GM12873 (cell line): ENCODE measurements around the gene MTMR10.

ENCODE experiments used
- TF ChIP-seq, protein P1 (sequence below): IDR thresholded peaks from 2 replicates; pipeline ENCODE4 v1.5.1; 2012; ENCODE audit warnings: low read depth, mild to moderate bottlenecking, moderate library complexity, low read length, control low read depth; ENCODE audit not compliant: insufficient read depth; ENCODE audit errors: missing control alignments

MTMR10 gene

DNA sequence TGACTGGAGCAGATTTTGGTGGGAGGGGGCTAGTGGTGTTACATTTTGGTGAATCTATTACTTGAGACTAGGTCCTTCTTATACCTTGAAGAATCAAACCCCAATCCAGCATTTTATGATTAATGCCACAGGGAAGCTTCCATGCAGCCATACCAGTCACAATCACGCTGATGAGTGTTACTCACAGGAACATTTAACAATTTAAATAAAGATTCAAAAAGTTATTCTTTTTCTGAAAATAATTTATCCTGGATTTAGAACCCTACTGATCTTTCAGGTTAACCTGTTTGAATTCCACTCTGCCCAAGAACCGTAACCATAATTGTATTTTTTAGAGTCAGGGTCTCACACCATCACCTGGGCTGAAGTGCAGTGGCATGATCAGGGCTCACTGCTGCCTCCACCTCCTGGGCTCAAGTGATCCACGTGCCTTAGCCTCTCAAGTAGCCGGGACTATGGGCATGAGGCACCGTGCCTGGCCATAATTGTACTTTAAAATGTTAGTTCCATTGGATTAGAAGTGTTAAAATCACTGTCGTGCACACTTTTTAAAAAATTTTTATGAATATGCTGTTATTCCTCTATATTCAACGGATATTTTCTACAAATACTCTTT, 929 bp upstream of the MTMR10 start:
- TF ChIP-seq, protein P1, sequence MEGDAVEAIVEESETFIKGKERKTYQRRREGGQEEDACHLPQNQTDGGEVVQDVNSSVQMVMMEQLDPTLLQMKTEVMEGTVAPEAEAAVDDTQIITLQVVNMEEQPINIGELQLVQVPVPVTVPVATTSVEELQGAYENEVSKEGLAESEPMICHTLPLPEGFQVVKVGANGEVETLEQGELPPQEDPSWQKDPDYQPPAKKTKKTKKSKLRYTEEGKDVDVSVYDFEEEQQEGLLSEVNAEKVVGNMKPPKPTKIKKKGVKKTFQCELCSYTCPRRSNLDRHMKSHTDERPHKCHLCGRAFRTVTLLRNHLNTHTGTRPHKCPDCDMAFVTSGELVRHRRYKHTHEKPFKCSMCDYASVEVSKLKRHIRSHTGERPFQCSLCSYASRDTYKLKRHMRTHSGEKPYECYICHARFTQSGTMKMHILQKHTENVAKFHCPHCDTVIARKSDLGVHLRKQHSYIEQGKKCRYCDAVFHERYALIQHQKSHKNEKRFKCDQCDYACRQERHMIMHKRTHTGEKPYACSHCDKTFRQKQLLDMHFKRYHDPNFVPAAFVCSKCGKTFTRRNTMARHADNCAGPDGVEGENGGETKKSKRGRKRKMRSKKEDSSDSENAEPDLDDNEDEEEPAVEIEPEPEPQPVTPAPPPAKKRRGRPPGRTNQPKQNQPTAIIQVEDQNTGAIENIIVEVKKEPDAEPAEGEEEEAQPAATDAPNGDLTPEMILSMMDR = no peak

DNA sequence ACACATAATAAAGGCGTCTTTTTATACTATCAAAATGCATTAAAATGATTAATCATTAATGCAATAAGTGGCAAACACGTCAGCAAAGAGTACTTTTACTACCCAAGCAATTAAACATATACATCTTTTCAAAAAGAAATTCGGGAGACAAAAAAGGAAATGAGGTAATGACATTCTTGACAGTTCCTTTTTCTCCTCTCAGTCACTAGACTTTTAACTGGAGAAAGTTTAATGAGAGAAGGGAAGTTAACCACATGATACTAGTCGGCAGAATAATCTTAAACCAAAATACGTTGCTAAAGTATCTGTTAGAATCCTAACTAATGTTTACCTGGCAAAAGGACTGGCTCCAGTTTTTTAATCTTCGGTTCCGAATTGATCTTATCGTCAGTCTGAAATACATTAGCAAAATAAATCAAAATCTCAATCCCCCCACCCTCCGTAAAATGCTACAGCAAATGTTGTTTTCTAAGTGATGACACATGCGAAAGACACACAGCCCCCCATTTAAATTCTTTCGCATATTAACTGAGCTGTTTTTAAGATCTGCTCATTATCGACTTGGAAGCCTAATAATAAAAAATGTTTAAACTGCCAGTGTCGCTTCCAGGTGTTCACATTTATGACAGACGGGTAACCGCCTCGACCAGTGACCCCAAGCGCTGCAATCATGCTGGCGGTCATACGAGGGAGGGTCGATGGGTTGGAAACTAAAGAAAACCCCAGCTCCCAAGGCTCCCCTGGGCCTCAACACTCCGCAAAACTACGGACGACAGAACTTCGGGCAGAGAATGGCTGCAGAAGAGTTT, 778 bp downstream of the MTMR10 start:
- TF ChIP-seq, protein P1 = no peak

DNA sequence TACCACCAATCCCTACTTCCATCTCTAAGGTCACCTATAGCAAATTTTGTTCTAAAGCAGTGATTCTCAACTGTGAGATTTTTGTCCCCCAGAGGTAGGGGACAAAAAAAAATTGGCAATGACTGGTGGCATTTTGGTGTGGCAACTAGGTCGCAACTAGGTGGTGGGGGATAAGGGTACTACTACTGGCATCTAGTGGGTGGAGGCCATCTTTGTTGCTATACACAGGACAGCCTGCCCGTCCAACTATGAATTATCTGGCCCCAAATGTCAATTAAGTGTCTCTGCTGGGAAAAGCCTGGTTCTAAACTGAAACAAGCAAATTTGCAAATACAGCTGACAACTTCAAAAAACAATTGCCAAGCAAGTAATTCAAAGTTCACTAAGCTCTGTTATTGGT, 1.4 kb downstream of the MTMR10 start:
- TF ChIP-seq, protein P1 = peak; percentile 18

DNA sequence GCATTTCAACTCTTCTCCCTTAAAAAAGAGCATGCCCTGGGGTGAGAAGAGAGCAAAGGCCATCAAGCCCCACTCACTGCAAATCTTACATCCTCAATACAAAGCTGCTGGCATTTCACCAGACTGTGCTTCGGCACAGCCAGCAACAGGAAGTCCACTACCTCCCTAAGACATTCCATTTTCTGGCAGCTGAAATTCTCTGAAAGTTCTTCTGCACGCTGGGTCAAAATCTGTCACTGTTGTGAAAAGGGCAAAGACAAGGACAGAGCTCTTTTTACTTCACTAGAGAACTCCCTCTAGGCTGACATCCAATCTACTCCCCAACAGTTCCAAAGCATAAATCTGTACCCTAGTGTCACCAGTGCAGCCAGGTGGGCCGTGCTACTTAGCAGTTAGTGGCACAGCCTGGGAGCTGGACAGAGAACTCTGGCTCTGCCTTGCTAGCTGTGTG, 6.3 kb downstream of the MTMR10 start:
- TF ChIP-seq, protein P1 = no peak

DNA sequence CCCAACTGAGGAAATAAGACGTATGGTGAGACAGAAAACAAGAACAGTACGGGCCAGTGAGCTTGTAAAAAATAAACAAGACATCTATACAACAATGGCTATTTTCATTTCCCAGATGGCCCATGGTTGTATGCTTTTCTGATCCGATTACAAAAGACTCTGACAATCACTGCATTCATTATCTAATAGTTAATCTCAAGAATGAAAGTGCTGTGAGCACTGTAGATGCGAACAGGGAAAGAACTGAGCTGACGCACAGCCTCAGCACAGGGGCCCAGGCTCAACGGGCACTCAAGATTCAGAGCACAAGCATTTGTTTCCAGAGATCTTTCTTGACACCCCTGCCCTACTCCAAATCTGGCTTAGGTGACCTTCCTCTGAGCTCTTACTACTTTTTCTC, 6.9 kb downstream of the MTMR10 start:
- TF ChIP-seq, protein P1 = no peak

DNA sequence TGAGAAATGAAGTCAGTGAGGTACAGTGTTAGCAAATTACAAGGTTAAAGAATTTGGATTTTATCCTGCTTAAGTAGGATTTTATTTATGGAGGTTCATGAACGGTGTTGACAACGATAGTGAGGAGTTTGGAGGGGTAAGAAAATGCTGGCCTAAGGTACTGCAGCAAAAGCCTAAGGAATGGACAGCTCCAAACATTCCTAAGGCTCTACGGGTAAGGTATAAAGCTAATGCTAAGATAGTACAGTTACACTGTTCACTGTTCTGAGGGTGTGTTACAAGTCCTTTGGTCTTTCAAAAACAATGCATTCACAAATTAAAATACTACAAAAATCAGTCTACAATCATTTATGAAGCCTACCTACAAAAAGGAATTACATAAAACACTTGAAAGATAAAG, 7.3 kb downstream of the MTMR10 start:
- TF ChIP-seq, protein P1 = no peak

DNA sequence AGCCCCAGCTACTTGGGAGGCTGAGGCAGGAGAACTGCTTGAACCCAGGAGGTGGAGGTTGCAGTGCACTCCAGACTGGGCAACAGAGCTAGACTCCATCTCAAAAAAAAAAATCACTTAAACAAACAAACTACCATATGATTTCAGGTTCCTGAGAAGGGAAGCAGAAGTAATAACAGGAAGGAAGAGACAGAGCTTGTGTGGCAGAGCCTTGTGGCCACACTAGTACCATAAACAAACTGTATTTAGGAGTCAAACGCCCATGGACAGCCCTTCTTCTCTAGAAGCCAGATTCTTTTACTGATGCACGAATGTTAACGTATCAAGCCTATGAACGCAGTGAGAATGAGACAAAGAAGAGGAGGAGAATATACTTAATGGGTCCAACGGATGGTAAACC, 12.0 kb downstream of the MTMR10 start:
- TF ChIP-seq, protein P1 = no peak
